Fibroblast of skin of back (primary cell): ENCODE results near the gene TUFT1.
"Not testable (repeated sequence)": the region's sequence is repeated elsewhere in the genome, so short reads cannot be mapped to it uniquely, and the experiment has no call there.

Experiments used
- DNase-seq: peaks from one replicate; pipeline ENCODE4 v3.0.0-alpha.2; 2013

The TUFT1 gene

GRCh38 chr1:151618470-151618869 lies 78.4 kb downstream of the TUFT1 start:
- no peak for DNase-seq

GRCh38 chr1:151618996-151619395 lies 78.9 kb downstream of the TUFT1 start:
- not testable (repeated sequence) for DNase-seq

GRCh38 chr1:151619489-151620093 lies 79.5 kb downstream of the TUFT1 start:
- DNase-seq, result peak; percentile 48

GRCh38 chr1:151620286-151620685 lies 80.2 kb downstream of the TUFT1 start:
- no peak for DNase-seq

GRCh38 chr1:151621351-151621750 lies 81.2 kb downstream of the TUFT1 start:
- DNase-seq, result no peak

GRCh38 chr1:151624783-151625182 lies 84.7 kb downstream of the TUFT1 start:
- no peak for DNase-seq

GRCh38 chr1:151626740-151627334 lies 86.7 kb downstream of the TUFT1 start:
- no peak for DNase-seq

GRCh38 chr1:151629278-151629677 lies 89.2 kb downstream of the TUFT1 start:
- no peak for DNase-seq
